Activated CD4-positive, CD25-positive, alpha-beta regulatory T cell treated with anti-CD3 and anti-CD28 coated beads, Interleukin-2, amount 50 U/mL, for 24 hours (primary cell): Measurements from ENCODE around the gene LRRC3.

Experiments used
- ATAC-seq, 2 donors: fragments of 150-1000 bp; cut with Tn5 transposase; one replicate each; pipeline ENCODE4 v1.10.0; 2021; ENCODE audit warnings: mild to moderate bottlenecking in 1 of 2, moderate library complexity in 1 of 2

Gene LRRC3

DNA sequence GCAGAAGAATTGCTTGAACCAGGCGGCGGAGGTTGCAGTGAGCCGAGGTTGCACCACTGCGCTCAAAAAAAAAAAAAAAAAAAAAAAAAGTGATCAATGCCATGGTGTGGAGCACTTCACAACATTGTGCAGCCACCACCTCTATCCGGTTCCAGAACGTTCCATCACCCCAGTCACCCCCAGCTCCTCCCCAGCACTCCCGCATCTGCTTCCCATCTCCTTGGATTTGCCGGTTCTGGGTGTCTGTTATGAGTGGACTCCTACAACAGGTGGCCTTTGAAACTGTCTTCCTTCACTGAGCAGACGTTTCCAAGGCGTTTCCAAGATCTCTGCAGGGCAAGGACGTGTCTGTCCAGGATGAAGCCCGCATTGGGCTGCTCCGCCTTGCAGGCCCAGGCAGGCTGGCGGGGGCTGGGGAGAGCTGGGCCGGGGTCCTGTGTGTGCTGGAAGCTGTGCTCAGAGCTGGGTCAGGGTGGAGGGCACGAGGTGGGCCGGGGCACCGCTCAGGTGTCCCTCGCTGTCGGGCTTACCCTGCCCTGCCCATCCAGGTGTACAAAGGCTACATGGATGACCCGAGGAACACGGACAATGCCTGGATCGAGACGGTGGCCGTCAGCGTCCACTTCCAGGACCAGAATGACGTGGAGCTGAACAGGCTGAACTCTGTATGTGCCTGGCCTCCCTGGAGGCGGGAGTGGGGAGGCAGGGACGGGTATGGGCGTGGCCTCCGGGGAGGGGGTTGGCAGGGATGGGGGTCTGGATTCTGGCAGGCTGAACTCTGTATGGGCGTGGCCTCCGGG, 14.9 kb upstream of the LRRC3 start:
- ATAC-seq: no peak

DNA sequence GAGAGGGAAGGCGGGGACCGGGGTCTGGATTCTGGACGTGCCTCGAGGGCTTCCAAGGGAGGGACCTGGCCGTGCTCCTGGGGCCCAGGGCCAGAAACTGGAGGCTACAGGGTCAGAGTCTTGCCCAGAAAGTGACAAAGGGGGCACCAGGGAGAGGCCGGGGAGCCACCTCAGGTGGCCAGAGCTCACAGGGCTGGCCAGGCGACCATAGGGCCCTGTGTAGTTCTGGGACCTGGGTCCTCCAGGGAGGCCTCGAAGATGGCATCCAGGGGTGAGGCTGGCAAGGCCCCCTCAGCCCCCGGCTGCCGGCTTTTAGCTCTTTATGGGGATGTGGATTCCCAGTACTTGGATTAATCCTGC, 14.3 kb upstream of the LRRC3 start:
- ATAC-seq: no peak

DNA sequence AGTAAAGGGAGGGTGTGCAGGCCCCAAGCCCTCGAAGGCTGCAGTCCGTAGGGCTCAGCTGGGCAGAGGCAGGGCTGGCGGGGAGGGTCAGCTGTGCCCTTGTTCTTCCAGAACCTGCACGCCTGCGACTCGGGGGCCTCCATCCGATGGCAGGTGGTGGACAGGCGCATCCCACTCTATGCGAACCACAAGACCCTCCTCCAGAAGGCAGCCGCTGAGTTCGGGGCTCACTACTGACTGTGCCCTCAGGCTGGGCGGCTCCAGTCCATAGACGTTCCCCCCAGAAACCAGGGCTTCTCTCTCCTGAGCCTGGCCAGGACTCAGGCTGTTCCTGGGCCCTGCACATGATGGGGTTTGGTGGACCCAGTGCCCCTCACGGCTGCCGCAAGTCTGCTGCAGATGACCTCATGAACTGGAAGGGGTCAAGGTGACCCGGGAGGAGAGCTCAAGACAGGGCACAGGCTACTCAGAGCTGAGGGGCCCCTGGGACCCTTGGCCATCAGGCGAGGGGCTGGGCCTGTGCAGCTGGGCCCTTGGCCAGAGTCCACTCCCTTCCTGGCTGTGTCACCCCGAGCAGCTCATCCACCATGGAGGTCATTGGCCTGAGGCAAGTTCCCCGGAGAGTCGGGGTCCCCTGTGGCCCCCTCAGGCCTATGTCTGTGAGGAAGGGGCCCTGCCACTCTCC, 13.6 kb upstream of the LRRC3 start:
- ATAC-seq: no peak

DNA sequence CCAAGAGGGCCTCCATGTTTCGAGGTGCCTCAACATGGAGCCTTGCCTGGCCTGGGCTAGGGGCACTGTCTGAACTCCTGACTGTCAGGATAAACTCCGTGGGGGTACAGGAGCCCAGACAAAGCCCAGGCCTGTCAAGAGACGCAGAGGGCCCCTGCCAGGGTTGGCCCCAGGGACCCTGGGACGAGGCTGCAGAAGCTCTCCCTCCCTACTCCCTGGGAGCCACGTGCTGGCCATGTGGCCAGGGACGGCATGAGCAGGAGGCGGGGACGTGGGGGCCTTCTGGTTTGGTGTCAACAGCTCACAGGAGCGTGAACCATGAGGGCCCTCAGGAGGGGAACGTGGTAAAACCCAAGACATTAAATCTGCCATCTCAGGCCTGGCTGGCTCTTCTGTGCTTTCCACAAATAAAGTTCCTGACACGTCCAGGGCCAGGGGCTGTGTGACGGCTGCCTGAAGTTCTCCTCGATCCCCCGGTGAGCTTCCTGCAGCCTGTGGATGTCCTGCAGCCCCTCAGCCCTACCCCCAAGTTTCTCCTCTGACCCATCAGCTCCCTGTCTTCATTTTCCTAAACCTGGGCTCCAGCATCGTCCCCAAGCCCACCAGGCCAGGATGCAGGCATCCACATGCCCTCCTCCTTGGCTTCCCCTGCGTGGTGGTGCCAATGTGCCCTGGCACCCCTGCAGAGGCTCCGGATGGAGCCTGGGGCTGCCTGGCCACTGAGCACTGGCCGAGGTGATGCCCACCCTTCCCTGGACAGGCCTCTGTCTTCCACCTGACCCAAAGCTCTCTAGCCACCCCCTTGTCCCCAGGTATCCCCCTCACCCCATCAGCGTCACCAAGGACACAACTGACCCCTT, 12.8 kb upstream of the LRRC3 start:
- ATAC-seq: no peak

DNA sequence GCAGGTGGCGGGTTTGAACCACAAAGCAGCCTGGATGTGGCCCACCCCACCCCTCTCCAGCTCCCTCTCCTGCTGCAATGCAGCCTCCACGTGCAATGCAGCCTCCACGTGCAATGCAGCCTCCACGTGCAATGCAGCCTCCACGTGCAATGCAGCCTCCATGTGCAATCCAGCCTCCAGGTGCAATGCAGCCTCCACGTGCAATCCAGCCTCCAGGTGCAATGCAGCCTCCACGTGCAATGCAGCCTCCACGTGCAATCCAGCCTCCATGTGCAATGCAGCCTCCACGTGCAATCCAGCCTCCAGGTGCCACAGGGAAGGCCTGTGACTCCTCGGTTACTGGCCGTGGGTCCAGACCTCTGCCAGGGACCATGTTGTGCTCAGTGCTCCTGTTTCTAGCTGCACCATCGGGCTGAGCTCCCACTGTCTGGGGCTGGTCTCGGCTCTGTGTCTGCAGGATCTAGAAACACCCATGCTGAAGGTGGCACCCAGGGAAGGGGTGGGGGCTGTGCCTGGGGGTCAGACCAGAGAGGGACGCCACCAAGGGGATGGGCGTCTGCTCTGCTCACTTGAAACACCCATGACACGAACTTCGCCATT, 11.9 kb upstream of the LRRC3 start:
- ATAC-seq: no peak

DNA sequence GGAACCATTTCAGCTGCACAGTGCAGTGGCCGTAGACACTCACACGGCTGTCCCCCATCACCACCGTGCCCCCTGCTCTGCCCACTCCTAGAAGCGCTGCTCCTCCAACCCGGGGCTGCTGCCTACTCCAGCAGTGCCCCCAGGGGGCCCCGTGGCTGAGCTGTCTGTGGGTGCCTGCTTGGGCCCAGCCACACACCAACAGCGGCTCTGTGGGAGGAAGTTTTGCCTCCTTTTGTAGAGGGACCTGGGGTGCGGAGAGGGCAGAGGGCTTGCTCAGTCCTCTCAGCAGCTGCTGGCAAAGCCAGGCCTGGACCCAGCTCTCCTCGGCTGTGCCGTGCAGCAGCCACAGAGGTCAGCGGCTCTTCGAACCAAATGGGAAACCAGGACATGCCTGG, 11.4 kb upstream of the LRRC3 start:
- ATAC-seq: no peak

DNA sequence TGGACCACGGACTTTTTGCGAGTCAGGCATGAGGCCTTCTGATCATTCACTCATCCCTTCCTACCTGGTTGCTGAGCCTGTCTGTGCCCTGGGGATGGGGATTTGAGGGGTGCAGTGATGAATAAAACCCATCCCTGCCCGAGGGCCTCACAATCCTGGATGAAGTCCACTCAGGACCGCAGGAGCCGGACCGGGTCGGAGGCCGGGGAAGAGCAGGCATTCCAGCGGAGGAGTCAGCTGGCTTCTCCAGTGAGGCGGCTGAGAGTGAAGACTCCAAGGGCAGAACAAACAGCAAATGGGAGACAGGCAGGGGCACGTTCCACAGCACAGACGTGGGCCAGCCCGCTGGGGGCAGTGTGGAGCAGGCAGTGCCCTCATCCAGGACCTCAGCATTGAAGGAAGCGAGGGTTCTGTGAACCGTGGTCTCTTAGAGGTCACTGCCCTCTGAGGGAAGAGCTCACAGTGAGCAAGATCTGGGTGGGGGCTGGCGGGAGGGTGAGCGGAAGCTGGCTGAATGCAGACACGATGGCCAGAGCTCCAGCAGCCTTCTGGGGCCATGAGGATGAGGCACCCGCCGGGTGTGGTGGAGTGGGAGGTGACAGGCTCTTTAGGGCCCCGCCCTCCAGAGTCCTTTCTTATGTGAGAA, 10.9 kb upstream of the LRRC3 start:
- no peak for ATAC-seq

DNA sequence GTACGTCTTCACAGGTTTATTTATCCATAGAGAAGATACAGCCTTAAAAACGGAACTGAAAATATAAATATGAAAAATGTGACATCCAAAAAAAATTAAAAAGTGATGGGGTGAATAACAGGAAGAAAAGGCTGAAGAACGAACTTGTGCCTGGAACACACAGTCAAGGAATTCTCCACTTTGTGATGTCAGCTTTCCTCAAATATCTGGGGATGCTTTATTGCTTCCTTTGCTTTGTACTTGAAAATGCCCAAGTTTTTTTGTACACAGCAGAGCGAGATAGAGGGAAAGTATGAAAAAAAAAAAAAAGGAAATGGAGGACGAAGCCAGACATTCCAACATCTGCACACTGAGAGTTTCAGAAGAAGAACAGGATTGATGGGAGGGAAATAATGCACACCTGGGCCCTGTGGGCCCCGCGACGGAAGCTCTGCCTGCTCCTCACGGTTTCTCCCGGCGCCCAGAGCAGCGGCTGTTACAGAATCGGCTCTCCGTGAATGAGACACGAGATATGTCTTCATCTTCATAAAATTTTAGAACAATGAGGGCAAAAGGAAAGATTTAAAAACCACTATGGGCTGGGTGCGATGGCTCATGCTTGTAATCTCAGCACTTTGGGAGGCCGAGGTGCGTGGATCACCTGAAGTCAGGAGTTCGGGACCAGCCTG, 10.0 kb upstream of the LRRC3 start:
- ATAC-seq: no peak

DNA sequence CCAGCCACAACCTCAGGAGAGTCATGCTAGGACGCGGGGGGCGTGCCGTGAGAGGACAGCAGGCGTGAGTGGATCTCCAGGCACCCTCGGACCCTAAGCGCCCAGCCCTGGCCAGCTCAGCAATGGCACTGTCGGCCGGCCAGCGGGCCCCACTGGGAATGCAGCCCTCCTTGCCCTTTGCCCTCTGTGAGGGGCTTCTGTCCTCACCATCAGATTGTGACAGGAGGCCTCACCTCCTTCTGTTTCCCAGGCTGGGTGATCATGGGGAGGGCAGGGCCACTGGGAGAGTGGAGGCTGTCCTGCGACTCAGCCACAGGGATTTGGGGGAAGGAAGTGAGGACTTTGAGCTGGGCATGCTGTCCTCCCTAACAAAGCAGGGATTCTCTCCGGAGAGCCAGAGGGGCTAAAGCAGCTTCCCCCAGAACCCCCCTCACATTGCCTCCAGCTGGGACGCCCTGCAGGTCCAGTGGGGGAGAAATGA, 6.6 kb upstream of the LRRC3 start:
- ATAC-seq: no peak

DNA sequence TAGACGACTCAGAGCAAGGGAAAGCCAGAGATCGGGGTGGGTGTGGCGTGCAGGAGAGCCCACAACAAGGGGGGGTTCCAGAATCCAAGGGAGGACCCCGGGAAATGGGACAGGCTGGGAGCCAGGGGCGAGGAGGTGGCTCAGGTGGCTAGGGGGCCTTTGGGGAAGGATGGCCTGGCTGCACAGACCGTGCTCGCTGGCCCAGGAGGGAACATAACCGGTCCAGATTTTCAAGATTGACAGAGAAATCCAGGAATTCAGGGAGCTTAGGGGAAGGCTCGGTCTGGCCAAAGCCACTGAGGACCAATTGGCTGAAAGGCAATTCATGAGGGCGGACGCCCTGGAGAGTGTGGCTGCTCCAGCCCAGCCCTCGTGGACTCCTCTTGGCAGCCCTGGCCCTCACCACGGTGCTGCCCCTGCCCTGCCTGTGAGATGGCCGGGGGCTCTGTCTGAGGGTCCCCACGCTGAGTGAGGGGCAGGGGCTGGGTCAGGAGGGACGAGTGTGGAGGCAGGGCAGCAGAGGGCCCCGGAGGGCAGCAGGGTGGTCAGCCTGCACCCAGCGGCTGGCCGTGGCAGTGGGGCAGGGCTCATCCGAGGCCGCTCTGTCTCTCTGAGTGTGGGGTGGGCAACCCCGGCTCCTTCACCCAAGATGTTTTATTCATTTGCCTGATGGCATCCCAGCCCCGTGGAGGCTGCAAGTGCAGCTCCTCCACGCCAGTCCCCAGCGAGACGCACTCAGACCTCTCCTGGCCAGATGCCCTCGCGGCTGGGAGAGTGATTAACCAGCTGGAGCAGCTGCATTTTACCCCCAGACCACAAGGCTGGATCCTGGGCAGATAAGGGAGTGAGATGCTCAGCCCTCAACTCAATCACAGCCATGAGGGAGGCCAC, 5.6 kb upstream of the LRRC3 start:
- ATAC-seq: no peak

DNA sequence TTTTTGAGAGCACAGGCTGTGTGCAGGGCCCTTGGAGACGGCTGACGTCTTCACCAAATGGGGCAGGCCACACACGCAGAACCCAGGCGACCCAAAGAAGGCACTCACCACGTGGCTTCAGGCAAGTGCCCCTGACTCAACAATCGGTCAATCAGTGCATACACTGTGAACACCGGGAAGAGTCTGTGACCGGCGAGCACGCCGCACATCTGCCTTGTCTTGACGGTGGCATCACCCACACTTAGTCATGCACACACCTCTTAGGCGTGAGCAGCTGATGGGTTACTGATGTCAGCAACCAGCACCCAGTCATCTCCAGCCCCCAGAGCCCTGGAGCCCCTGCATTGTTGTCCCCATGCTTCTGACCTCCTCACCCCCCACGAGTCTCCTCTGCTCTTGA, 4.9 kb upstream of the LRRC3 start:
- ATAC-seq: no peak

DNA sequence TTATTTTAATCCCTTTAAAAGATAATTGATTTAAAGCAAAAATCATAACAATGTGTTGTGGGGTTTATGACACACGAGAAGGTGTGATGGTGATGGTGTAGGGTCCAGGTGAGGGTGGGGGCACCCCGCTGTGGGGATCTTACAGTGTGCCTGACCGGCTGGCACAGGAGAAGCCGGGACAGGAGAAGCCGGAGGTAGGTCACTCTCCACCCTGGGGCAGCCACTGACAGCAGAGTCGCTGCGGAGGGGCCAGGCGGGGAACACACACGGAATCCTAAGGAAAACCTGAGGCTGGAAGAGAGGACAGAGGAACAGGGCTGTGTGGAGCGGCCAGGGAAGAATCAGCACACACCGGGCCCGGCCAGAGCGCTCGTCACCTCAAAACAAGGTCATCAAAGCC, 4.3 kb upstream of the LRRC3 start:
- ATAC-seq: no peak

DNA sequence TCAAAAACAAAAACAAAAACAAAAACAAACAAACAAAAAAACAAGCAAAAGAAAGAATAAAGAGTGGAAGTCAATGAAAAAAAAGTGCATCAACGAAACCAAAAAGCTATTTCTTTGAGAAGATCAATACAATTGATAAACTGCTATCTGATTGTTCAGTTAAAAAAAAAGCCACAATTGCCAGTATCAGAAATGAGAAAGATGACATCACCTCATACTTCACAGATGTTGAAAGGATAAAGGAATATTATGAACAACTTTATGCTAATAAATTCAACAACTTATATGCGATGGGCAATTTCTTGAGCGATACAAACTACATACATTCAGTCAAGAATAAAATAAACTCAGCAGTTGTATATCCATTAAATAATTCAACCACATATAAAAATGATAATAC, 2.2 kb upstream of the LRRC3 start:
- no peak for ATAC-seq

DNA sequence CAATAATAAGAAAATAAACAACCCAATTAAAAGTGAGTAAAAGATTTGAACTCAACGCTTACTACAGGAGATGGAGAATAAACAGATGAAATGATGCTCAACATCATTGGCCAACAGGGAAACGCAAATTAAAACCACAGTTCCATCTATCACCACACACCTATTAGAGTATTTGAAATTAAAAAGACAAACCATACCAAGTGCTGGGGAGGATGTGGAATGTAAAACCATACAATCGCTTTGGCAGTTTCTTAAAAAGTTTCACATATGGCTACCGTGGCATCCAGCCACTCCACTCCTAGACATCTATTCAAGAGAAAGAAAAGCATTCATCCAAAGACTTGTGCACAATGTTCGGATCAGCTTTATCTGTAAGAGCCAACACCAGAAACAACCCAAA, 1.3 kb upstream of the LRRC3 start:
- no peak for ATAC-seq

DNA sequence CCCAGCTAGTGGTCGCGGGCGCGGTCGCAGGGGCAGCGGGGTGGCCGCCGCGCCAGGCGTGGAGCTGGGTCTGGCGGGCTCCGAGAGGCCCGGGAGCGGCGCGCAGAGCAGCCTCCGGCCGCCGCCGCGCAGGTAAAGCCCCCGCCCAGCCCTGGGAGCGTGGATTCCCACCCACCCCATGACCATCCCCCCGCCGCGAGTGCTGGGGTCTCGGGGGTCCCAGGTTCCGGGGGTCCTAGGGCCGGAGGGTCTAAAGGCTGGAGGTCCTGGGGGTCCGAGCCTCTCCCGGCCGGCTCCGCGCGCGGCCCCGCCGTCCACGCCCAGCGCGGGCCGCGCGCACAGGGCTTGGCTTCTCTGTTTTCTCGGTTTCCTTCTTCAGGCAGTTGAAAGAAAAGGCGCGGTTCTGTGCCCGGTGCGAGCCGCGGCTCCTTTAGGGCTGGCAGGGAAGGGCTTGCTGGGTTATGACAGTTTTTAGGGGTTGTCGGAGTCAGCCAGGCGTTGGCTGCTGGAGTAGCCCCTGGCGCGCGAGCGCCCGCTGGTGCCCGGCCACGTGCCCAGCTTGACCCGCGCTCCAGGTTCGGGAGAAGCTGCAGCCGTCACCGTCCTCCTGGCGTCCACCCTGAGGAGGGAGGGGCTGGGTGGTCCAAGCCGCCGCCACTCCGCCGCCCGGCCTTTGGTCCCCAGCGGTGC, 359 bp downstream of the LRRC3 start:
- ATAC-seq: peak; percentile 53 to 55

DNA sequence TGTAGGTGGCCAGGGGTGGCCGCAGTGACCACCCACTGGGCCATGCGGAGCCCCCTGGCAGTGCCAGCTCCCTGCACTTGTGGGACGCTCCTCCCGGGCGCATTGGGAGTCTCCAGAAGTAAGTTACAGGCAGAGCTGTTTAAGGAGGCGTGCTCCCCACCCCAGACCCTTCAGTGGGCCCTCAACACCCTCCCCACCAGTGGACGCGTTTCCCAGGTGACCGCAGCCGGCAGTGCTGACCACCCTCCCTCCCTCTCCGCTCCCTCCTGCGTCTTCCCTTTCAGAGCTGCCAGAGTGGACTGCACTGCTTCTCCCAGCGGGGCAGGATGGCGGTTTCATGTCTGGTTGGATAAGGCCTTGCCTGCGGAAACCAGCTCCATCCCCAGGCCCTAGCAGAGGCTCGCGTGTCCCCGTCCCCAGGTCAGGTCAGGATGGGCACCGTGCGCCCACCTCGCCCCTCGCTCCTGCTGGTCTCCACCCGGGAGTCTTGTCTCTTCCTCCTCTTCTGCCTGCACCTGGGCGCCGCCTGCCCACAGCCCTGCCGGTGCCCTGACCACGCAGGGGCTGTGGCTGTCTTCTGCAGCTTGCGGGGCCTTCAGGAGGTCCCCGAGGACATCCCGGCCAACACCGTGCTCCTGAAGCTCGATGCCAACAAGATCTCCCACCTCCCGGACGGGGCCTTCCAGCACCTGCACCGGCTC, 1.1 kb downstream of the LRRC3 start:
- ATAC-seq: no peak

DNA sequence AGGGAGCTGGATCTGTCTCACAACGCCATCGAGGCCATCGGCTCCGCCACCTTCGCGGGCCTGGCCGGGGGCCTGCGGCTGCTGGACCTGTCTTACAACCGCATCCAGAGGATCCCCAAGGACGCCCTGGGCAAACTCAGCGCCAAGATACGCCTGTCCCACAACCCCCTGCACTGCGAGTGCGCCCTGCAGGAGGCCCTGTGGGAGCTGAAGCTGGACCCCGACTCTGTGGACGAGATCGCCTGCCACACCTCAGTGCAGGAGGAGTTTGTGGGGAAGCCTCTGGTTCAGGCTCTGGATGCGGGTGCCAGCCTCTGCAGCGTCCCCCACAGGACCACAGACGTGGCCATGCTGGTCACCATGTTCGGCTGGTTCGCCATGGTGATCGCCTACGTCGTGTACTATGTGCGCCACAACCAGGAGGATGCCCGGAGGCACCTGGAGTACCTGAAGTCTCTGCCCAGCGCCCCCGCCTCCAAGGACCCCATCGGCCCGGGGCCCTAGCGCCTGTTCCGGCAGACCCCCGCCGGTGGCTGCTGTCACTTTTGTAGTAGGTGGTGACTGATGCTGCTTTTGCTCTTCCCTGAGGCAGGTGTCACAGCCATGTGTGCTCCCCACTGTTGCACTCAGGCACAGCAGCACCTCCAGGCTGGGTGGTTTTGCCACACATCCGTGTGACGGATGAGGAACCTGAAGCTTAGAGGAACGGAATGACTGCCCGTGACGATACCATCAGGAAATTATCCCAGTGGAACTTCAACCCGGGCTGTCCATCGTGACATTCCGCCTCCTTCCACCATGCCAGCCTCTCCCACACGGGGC, 1.8 kb downstream of the LRRC3 start:
- no peak for ATAC-seq

DNA sequence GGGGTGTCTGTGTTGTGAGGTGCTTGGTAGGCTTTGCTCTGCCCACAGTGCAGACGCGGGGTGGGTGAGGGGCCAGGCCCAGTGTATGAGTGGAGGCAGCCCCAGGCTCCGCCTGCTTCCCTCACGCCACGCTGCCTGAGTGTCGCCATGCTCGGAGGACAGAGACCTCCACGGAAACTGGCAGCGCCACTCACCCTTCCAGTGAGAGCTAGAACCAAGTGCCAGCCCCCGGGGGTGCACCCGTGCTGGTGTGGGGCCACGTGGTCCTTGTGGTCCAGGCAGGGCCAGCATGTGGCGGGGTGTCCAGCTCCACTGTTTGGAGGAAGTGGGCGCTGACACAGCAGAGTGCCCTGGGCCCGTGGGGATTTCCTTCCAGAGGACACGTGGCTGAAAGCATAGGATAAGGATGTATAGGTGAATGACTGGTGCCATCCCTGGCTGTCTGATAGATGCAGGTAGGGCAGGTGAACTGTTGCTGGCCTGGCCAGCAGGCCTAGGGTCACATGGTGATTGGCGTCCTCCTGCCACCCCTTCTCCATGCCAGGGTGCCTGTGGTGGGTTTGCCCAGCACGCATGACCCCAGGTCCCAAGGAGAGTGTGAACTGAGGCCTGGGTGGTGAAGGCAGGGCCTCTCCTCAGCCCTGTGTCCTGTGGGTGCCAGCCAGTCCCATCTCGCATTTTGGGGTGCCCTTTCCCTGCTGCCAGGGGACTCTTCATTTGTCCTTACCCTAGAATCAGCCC, 3.8 kb downstream of the LRRC3 start:
- no peak for ATAC-seq
